Measurements from ENCODE around the gene NCS1.

Gene NCS1

DNA sequence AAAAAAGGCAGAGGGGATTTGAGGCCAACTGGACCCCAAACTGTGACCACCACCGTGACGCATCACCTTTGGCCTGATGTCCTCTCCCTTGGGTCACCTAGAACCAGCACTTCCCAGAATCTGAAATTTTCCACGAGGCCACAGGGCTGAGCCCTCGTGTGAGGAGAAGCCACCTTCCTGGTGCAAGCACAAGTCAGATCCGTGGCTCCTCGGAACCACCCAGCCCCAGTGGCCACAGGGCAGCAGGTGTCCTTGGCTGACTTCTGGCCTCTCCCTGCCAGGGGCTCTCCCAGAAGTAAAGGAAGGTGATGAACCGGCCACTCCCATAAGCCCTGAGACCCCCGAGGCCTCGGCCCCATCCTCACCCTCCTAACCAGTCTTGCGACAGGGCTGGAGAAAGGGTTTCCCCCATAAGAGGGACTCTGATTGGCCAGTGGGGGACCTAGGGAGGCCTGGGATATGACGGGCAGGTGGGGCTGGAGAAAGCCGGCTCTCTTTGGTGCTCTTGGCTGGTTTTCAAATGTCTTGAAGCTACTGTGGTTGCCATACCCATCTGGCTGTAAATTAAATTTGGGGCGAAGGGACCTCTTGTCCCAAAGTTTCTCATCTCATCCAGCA is 72.5 kb downstream of the NCS1 start (continued):
- TF ChIP-seq ZSCAN23 (tag by site-specific recombination; IDR thresholded peaks at IDR 0.05) (no peak), SETDB1 (IDR thresholded peaks at IDR 0.05; ENCODE audit: insufficient read length, low read length) (no peak), ZNF133 (tag by site-specific recombination; IDR thresholded peaks at IDR 0.05) (no peak), ZNF10 (tag by site-specific recombination; IDR thresholded peaks at IDR 0.05) (no peak), ZNF664 (tag by site-specific recombination; IDR thresholded peaks at IDR 0.05) (no peak), ZNF660 (tag by site-specific recombination; IDR thresholded peaks at IDR 0.05) (no peak), ZNF701 (tag by site-specific recombination; IDR thresholded peaks at IDR 0.05) (no peak), ZNF830 (tag by site-specific recombination; IDR thresholded peaks at IDR 0.05; ENCODE audit: low read depth) (no peak), ZNF138 (tag by site-specific recombination; IDR thresholded peaks at IDR 0.05; ENCODE audit: borderline replicate concordance) (no peak)

GRCh38 chr9:130245474-130245873 is 73.3 kb downstream of the NCS1 start:
- ChIA-PET POLR2A (interaction anchor here (0.7 kb wide), 1 partner anchor 16 kb away, joined by 9 read pairs; no protein-coding TSS in a partner anchor), CTCF (interaction anchor here (0.6 to 7.3 kb wide), 6 partner anchors 8 to 462 kb away, joined by 3 to 62 read pairs (median 4); no protein-coding TSS in a partner anchor)
- H3K9me3 ChIP-seq (ENCODE audit: control insufficient read depth, insufficient read depth, low read depth, low read length) = no peaks in the 10 kb centered on the region
- no peak overlapping the region for H3K4me3 ChIP-seq (ENCODE audit: low read depth, low read length)
- H3K27ac ChIP-seq (ENCODE audit: extremely low read depth, low read depth, low read length) = no peak overlapping the region
- TF ChIP-seq ZNF488 (tag by site-specific recombination; IDR thresholded peaks at IDR 0.05) (no peak), ZNF707 (tag by site-specific recombination; IDR thresholded peaks at IDR 0.05) (no peak), GLIS2 (tag by site-specific recombination; IDR thresholded peaks at IDR 0.05) (no peak), ZNF239 (tag by site-specific recombination; IDR thresholded peaks at IDR 0.05) (no peak), ZNF521 (tag by site-specific recombination; IDR thresholded peaks at IDR 0.05) (no peak), ZNF837 (tag by site-specific recombination; IDR thresholded peaks at IDR 0.05) (no peak), KLF7 (tag by site-specific recombination; IDR thresholded peaks at IDR 0.05; ENCODE audit: borderline replicate concordance) (no peak), ZNF670 (tag by site-specific recombination; IDR thresholded peaks at IDR 0.05; ENCODE audit: low read depth) (no peak), ZFP37 (tag by site-specific recombination; IDR thresholded peaks at IDR 0.05) (no peak)
- TF ChIP-seq, protein P1, sequence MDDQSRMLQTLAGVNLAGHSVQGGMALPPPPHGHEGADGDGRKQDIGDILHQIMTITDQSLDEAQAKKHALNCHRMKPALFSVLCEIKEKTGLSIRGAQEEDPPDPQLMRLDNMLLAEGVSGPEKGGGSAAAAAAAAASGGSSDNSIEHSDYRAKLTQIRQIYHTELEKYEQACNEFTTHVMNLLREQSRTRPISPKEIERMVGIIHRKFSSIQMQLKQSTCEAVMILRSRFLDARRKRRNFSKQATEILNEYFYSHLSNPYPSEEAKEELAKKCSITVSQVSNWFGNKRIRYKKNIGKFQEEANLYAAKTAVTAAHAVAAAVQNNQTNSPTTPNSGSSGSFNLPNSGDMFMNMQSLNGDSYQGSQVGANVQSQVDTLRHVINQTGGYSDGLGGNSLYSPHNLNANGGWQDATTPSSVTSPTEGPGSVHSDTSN (CRISPR knock-in tag; IDR thresholded peaks at IDR 0.05) = no peak
- H3K4me1 ChIP-seq (ENCODE audit: control insufficient read depth, insufficient read depth, low read length) = 0 out of 2 replicates have a peak, but pooled peaks cover 3% of the 10 kb centered on the region
- H3K36me3 ChIP-seq (ENCODE audit: control insufficient read depth in 2 of 2, insufficient read depth in 1 of 2, low read length in 2 of 2) = no peaks in the 10 kb centered on the region

- CTCF ChIA-PET = interaction anchor here (0.6 to 2.8 kb wide), 6 partner anchors 10 to 462 kb away, joined by 3 to 11 read pairs (median 4); no protein-coding TSS in a partner anchor
- Histone ChIP-seq H3K36me3 (ENCODE audit: control insufficient read depth in 2 of 2, insufficient read depth in 1 of 2, low read length in 2 of 2) (no peaks in the 10 kb centered on the region), H3K4me3 (ENCODE audit: low read depth, low read length) (no peak overlapping the region), H3K4me1 (ENCODE audit: control insufficient read depth, insufficient read depth, low read length) (0 out of 2 replicates have a peak, but pooled peaks cover 3% of the 10 kb centered on the region), H3K9me3 (ENCODE audit: control insufficient read depth, insufficient read depth, low read depth, low read length) (no peaks in the 10 kb centered on the region), H3K27ac (ENCODE audit: extremely low read depth, low read depth, low read length) (no peak overlapping the region)
- POLR2A ChIA-PET = interaction anchor here (0.6 to 0.7 kb wide), 2 partner anchors 16 to 149 kb away, joined by 5 to 9 read pairs; no protein-coding TSS in a partner anchor
- TF ChIP-seq YY1 (tag by site-specific recombination; IDR thresholded peaks at IDR 0.05) = no peak
- no peak for TF ChIP-seq ZNF544 (tag by site-specific recombination; IDR thresholded peaks at IDR 0.05)
- TF ChIP-seq ZNF132 (tag by site-specific recombination; IDR thresholded peaks at IDR 0.05; ENCODE audit: borderline replicate concordance) = no peak
- TF ChIP-seq GLI2 (tag by site-specific recombination; IDR thresholded peaks at IDR 0.05; ENCODE audit: borderline replicate concordance, low read depth) = no peak
- no peak for TF ChIP-seq ZNF558 (tag by site-specific recombination; IDR thresholded peaks at IDR 0.05)
- TF ChIP-seq ZNF335 (tag by site-specific recombination; conservative IDR thresholded peaks at IDR 0.05) = no peak
- no peak for TF ChIP-seq ZNF423 (tag by site-specific recombination; IDR thresholded peaks at IDR 0.05)
- TF ChIP-seq OVOL3 (tag by site-specific recombination; IDR thresholded peaks at IDR 0.05) = no peak
- TF ChIP-seq YY2 (tag by site-specific recombination; IDR thresholded peaks at IDR 0.05) = no peak
- no peak for TF ChIP-seq ZNF580 (tag by site-specific recombination; IDR thresholded peaks at IDR 0.05)
- TF ChIP-seq TRIM28 (IDR thresholded peaks at IDR 0.05; ENCODE audit: borderline replicate concordance, low read length) = no peak
- no peak for TF ChIP-seq ZNF837 (tag by site-specific recombination; IDR thresholded peaks at IDR 0.05)
- TF ChIP-seq KLF1 (tag by site-specific recombination; IDR thresholded peaks at IDR 0.05) = no peak
These were observed 73.9 kb downstream of the NCS1 start for GRCh38 chr9:130246126-130246525.
